Lung (tissue), 12 donors: ENCODE data around the gene LSP1. TPM values are rescaled to one million over a fixed set of nuclear protein-coding genes. Genes with fewer than 3 reads are reported as not detected.

ENCODE experiments used
- ATAC-seq: fragments of 200-7000 bp; cut with Tn5 transposase; one replicate; pipeline ENCODE4 v1.9.1; 2020; ENCODE audit warnings: moderate number of reproducible peaks; ENCODE audit not compliant: insufficient read depth, low FRiP score
- DNase-seq, 3 donors: peaks; one replicate each; pipeline ENCODE4 v3.0.0-alpha.2; 2013 to 2017
- H3K27ac ChIP-seq, 2 donors: one replicate each; pipeline ENCODE4 v1.5.1; 2013; ENCODE audit warnings: mild to moderate bottlenecking in 2 of 2, moderate library complexity in 2 of 2, control low read depth in 1 of 2, inconsistent platforms in 1 of 2, low read depth in 1 of 2, low read length in 1 of 2
- H3K27me3 ChIP-seq, 3 donors: one replicate each; pipeline ENCODE4 v1.5.1; 2013; ENCODE audit warnings: low read length in 2 of 3; ENCODE audit not compliant: control insufficient read depth in 3 of 3, insufficient read depth in 3 of 3
- H3K36me3 ChIP-seq, 4 donors: one replicate each; pipeline ENCODE4 v1.5.1; 2013; ENCODE audit warnings: low read length in 4 of 4, mild to moderate bottlenecking in 1 of 4, moderate library complexity in 1 of 4; ENCODE audit not compliant: control insufficient read depth in 4 of 4, insufficient read depth in 4 of 4
- H3K4me1 ChIP-seq, 5 donors: one replicate each; pipeline ENCODE4 v1.5.1; 2013; ENCODE audit warnings: low read length in 5 of 5, mild to moderate bottlenecking in 2 of 5, moderate library complexity in 1 of 5; ENCODE audit not compliant: control insufficient read depth in 5 of 5, insufficient read depth in 5 of 5
- H3K4me3 ChIP-seq: one replicate; pipeline ENCODE4 v1.5.1; 2013; ENCODE audit warnings: mild to moderate bottlenecking, control low read depth, moderate library complexity
- H3K9ac ChIP-seq, 2 donors: one replicate each; pipeline ENCODE4 v1.5.1; 2013; ENCODE audit warnings: low read length in 2 of 2, control low read depth in 1 of 2; ENCODE audit not compliant: insufficient read depth in 1 of 2
- H3K9me3 ChIP-seq, 4 donors: one replicate each; pipeline ENCODE4 v1.5.1; 2013; ENCODE audit warnings: low read length in 3 of 4, mild to moderate bottlenecking in 1 of 4, moderate library complexity in 1 of 4; ENCODE audit not compliant: control insufficient read depth in 4 of 4, insufficient read depth in 3 of 4
- WGBS, 2 donors: extraction: QIAGEN DNeasy Blood & Tissue Kit; methylation state at CpG; one replicate each; pipeline ENCODE4 v1.1.7; 2013; 5-methylcytosine and 5-hydroxymethylcytosine counted together
- polyA plus RNA-seq, 2 donors: library from polyadenylated mRNA; stranded (reverse); fragments of 200-250 nt; gene quantifications; one replicate each; pipeline ENCODE4 v1.2.1, GENCODE V29; 2013
- total RNA-seq, 2 donors: library from RNA; depleted of rRNA in 1 of 2; stranded (reverse); fragments of >200 nt in 1 of 2; gene quantifications; one replicate each; pipeline ENCODE4 v1.2.1, GENCODE V29; 2014 to 2021
- TF ChIP-seq, protein P1 (sequence below): IDR thresholded peaks from 2 replicates; pipeline ENCODE4 v1.5.1; 2012; ENCODE audit warnings: mild to moderate bottlenecking; ENCODE audit errors: control extremely low read depth, extremely low read depth
- donor health status: control.
- donor health status: control.
- donor health status: Bipolar disorder and iron deficiency.
- donor health status: healthy.
- donor health status: DM: yes; HTN: yes; CAD: no.

Gene LSP1
- total and polyA plus RNA-seq, 4 donors, result 44.9 to 121 (median 83.9) TPM

DNA sequence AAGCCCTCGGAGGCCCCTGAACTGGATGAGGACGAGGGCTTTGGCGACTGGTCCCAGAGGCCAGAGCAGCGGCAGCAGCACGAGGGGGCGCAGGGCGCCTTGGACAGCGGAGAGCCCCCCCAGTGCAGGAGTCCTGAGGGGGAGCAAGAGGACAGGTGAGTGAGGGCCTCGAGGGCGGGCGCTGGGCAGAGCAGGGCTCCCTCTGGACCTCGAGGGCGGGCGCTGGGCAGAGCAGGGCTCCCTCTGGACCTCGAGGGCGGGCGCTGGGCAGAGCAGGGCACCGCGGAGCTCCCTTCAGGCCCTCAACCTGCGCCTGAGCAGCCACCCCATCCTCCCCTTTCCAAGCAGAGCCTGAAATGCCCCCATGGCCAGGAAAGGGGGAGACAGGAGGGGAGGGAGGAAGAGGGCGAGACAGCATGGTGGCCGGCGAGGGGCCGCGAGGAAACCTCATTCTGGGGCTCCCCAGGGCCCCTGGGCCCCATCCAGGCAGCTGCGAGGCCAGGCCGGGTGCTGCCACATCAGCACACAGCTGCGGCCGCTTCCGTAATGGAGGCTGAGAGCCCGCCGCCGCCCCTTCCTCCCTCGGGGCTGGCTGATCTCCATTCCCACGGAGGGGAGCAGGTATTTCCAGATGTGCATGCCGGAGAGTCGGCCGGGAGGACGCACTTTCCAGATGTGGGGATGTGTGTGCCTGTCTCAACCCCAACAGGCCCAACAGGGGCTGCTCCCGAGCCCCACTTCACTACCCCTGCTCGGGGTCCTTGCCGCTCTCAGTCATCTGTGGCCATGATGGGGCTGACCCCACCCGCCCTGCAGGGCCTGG lies 28.8 kb downstream of the LSP1 start:
- Histone ChIP-seq H3K36me3 (no peaks in the 10 kb centered on the region), H3K9ac (no peak overlapping the region), H3K27me3 (no peaks in the 10 kb centered on the region), H3K4me3 (no peak overlapping the region), H3K27ac (peak overlapping the region in 1 of 2 donors; percentile 93), H3K9me3 (no peaks in the 10 kb centered on the region), H3K4me1 (peaks cover 0 to 23% (median 10%) of the 10 kb centered on the region in 5 donors)
- DNase-seq (peak in 1 of 3 donors; percentile 13), ATAC-seq (no peak)
- 70 to 74% methylated on average over 41 to 43 of the region's 43 CpGs for WGBS, 2 donors
- TF ChIP-seq, protein P1, sequence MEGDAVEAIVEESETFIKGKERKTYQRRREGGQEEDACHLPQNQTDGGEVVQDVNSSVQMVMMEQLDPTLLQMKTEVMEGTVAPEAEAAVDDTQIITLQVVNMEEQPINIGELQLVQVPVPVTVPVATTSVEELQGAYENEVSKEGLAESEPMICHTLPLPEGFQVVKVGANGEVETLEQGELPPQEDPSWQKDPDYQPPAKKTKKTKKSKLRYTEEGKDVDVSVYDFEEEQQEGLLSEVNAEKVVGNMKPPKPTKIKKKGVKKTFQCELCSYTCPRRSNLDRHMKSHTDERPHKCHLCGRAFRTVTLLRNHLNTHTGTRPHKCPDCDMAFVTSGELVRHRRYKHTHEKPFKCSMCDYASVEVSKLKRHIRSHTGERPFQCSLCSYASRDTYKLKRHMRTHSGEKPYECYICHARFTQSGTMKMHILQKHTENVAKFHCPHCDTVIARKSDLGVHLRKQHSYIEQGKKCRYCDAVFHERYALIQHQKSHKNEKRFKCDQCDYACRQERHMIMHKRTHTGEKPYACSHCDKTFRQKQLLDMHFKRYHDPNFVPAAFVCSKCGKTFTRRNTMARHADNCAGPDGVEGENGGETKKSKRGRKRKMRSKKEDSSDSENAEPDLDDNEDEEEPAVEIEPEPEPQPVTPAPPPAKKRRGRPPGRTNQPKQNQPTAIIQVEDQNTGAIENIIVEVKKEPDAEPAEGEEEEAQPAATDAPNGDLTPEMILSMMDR, result no peak

DNA sequence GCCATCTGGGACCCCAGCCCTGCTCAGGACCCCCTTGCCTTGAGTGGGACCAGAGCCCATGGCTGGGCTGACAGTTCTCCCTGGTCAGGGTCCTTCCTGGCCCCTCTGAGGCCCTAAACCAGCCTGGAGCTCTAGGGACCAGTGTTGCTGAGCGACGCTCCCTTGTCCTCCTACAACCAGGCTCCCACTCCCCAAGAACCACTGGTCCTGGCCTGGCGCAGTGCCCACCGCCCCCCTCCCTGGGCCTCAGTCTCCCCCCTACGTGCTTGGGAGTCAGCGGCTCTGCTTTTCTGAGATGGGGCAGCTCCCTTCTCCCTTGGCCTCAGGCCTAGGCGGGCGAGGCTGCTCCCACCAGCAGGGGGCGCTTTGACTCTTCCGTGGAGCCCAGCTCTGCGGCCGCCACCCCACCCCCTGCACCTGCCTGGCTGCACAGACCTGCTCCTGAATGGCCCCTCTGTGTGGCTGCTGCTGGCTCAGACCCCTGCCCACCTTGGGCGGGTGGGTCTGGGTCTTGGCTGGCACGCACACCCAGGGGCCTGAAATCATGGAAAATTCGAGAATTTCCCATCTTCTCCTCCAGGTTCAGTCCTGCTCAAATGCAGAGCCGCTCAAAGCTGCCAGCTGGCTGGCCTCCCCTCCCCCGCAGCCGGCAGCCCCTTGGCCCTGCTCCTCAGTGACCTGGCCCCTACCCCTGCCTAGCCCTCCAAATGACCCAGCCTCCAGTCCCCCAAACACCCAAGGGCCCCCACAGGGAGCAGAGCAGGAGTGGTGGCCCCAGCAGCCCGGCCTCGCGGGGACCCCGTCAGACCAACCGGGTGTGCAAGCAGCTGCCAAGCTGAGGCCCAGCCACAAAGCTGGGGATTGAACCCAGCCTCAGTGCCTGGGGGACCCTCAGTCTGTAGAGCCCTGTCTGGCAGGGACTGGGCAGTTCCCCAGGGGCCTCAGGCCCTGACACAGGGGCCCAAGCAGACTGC lies 29.7 kb downstream of the LSP1 start:
- Histone ChIP-seq H3K27me3 (no peaks in the 10 kb centered on the region), H3K9ac (no peak overlapping the region), H3K4me1 (peaks cover 0 to 15% (median 6%) of the 10 kb centered on the region in 5 donors), H3K27ac (peak overlapping the region in 1 of 2 donors; percentile 93), H3K4me3 (no peak overlapping the region), H3K9me3 (no peaks in the 10 kb centered on the region), H3K36me3 (no peaks in the 10 kb centered on the region)
- 37% methylated on average over 23 of the region's 23 CpGs for WGBS, 2 donors
- TF ChIP-seq, protein P1, result peak; percentile 84
- ATAC-seq, result peak; percentile 85
- peak; percentile 82 to 86 (median 85) for DNase-seq

DNA sequence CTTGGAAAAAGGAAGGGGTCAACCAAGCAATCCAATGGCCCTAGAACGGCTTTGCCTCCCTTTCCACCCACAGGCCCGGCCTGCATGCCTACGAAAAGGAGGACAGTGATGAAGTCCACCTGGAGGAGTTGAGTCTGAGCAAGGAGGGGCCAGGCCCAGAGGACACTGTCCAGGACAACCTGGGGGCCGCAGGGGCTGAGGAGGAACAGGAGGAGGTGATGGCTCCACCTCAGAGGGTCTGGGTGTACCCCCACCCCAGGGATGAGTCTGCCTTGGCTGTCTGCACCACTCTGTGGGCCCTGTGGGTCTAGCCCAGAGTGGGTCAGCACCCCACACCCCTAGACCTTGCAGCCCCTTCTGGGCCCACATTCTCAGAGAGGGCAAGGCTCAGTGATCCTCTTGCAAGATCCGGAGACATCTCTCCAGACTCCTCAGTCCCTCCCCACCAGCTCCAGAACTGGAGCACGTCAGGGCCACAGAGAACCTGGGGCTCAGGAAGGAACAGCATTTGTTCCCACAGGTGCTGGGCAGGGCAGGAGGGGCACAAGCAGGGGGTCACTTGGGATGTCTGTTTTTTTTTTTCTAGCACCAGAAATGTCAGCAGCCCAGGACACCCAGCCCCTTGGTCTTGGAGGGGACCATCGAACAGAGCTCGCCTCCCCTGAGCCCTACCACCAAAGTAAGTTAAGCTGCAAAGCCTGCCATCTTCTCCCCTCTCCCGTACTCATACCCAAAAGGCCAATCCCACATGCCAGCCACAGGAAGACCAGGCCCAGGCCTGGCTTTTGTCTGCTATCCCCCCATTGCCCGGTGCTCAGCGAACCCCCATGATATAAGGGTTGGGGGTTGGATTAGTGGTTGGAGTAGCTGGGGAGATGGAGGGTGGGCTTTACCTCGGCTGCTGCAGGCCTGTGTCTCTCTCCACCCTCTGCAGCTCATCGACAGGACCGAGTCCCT lies 30.7 kb downstream of the LSP1 start:
- TF ChIP-seq, protein P1, result no peak
- Histone ChIP-seq H3K27me3 (no peaks in the 10 kb centered on the region), H3K27ac (no peak overlapping the region), H3K9me3 (no peaks in the 10 kb centered on the region), H3K9ac (no peak overlapping the region), H3K4me3 (no peak overlapping the region), H3K4me1 (peaks cover 0 to 10% (median 3%) of the 10 kb centered on the region in 5 donors), H3K36me3 (no peaks in the 10 kb centered on the region)
- no peak for ATAC-seq
- WGBS, 2 donors, result 91 to 94% methylated on average over 14 of the region's 14 CpGs
- DNase-seq, result peak in 1 of 3 donors; percentile 8
